Measurements from ENCODE around the gene UNKL.
"Not testable (repeated sequence)": the region's sequence is repeated elsewhere in the genome, so short reads cannot be mapped to it uniquely, and the experiment has no call there.

UNKL gene

GRCh38 chr16:1444730-1445517, 30.4 kb upstream of the UNKL start:
- DNase-seq = no peak

- no peak for DNase-seq
These were observed 29.7 kb upstream of the UNKL start, which contains the start of gene CCDC154 for GRCh38 chr16:1443980-1444729. TSS of gene CCDC154 (minus strand) at chr16:1444556. CDS start at chr16:1444322, 234 bp downstream.

- no peak for DNase-seq
These were observed 29.0 kb upstream of the UNKL start for GRCh38 chr16:1443403-1443973.

- no peak for DNase-seq
These were observed 28.2 kb upstream of the UNKL start for GRCh38 chr16:1442697-1443096.

GRCh38 chr16:1441391-1441829, 26.9 kb upstream of the UNKL start:
- no peak for DNase-seq

- DNase-seq = not testable (repeated sequence)
These were observed 25.2 kb upstream of the UNKL start for GRCh38 chr16:1439699-1440074.

GRCh38 chr16:1439058-1439698, 24.7 kb upstream of the UNKL start:
- DNase-seq = no peak

GRCh38 chr16:1438229-1439057, 23.9 kb upstream of the UNKL start:
- DNase-seq = no peak

GRCh38 chr16:1437606-1438005, 23.1 kb upstream of the UNKL start:
- DNase-seq = no peak

- DNase-seq = no peak
These were observed 22.3 kb upstream of the UNKL start for GRCh38 chr16:1436731-1437355.

GRCh38 chr16:1435921-1436697, 21.6 kb upstream of the UNKL start:
- no peak for DNase-seq

- DNase-seq = no peak
These were observed 20.4 kb upstream of the UNKL start for GRCh38 chr16:1434644-1435592.

GRCh38 chr16:1433756-1434155, 19.3 kb upstream of the UNKL start:
- no peak for DNase-seq

GRCh38 chr16:1433263-1433560, 18.7 kb upstream of the UNKL start:
- no peak for DNase-seq

GRCh38 chr16:1432388-1433262, 18.1 kb upstream of the UNKL start:
- DNase-seq = no peak

- DNase-seq = no peak
These were observed 17.2 kb upstream of the UNKL start for GRCh38 chr16:1431497-1432270.

- DNase-seq = no peak
These were observed 16.4 kb upstream of the UNKL start, which contains the start of gene PERCC1 for GRCh38 chr16:1430759-1431496. TSS of gene PERCC1 (plus strand) at chr16:1431078. CDS start at chr16:1432594, 1,516 bp downstream.

Data from stimulated activated CD4-positive, alpha-beta T cell treated with anti-CD3 and anti-CD28 coated beads, Interleukin-12 subunit alpha, Interleukin-12 subunit beta, amount 100 ng/mL, for 4 hours (primary cell).